TTC549 (cell line): ENCODE data around the gene AKR1B15.
"Not testable (repeated sequence)": the region's sequence is repeated elsewhere in the genome, so short reads cannot be mapped to it uniquely, and the experiment has no call there.

Source experiments
- FAIRE-seq: peaks from 2 replicates; lab custom pipeline; 2012; peaks lifted over from hg19 to GRCh38; lab: Jason Lieb, UNC

Gene AKR1B15

DNA sequence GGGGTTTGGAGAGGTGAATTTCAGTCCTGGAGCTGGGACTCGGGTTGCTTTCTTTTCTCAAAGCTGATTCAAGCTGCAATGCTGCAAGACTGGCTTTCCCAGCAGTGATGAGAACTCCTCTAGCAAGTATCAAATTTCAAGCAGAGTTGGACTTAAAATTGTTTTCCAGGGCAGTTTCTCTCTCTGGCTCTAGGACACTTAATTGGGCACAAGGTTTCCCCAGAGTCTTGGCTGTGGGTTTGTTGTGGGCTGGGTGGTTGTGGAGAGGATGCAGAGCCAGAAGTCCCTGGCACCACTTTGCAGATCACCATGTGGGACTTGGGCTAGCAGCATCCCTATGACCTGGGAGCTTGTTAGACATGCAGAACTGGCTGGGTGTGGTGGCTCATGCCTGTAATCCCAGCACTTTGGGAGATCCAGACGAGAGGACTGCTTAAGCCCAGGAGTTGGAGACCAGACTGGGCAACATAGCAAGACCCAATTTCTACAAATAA is 16.8 kb downstream of the AKR1B15 start:
- FAIRE-seq: no peak

- FAIRE-seq: no peak
These were observed 18.5 kb downstream of the AKR1B15 start for GRCh38 chr7:134567368-134567767.

DNA sequence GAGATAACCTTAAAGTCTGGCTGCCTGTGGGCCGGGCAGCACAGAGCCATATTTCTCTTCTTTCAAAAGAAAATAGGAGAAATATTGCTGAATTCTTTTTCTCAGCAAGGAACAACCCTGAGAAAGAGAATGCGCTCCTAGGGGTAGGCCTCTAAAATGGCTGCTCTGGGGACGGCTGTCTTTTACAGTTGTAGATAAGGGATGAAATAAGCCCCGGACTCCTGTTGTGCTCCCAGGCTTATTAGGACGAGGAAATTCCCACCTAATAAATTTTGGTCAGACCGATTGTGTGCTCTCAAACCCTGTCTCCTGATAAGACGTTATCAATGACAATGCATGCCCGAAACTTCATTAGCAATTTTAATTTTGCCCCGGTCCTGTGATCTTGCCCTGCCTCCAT is 21.1 kb downstream of the AKR1B15 start:
- FAIRE-seq: not testable (repeated sequence)

- no peak for FAIRE-seq
These were observed 22.2 kb downstream of the AKR1B15 start for GRCh38 chr7:134571101-134571500.

DNA sequence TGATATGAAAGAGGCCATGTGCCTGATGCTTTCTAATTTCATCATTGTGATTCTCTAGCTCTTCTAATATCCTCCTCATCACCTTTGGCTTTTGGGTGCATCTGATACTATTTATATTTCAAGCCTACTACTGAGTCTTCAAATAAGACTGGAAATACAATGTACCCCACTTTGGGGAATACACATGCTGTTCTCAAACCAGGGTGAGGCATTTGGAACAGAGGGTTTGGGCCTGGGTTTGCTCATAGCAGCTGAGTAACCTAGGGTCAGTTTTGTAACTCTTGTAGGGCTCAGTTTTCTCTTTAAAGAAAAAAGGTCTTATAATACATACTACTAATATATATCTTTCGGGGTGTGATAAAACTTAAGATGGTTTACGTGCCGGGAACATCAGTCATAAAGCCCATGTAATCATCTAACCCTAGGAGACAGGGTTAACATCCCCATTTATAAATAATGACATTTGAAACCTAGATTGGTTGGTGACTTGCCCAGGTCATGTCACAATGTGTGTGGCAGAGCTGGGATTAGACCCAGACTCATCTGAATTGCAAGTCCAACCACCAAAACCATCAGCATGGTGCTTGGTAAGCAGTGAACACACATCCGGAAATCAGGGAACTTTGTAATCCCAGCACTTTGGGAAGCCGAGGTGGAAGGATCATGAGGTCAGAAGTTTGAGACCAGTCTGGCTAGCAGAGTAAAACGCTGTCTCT is 23.0 kb downstream of the AKR1B15 start:
- no peak for FAIRE-seq

- FAIRE-seq: no peak
These were observed 25.4 kb downstream of the AKR1B15 start for GRCh38 chr7:134574322-134574721.

- no peak for FAIRE-seq
These were observed 35.4 kb downstream of the AKR1B15 start for GRCh38 chr7:134584290-134584689.

- no peak for FAIRE-seq
These were observed 37.0 kb downstream of the AKR1B15 start for GRCh38 chr7:134585897-134586296.

- no peak for FAIRE-seq
These were observed 38.8 kb downstream of the AKR1B15 start for GRCh38 chr7:134587750-134588149.

DNA sequence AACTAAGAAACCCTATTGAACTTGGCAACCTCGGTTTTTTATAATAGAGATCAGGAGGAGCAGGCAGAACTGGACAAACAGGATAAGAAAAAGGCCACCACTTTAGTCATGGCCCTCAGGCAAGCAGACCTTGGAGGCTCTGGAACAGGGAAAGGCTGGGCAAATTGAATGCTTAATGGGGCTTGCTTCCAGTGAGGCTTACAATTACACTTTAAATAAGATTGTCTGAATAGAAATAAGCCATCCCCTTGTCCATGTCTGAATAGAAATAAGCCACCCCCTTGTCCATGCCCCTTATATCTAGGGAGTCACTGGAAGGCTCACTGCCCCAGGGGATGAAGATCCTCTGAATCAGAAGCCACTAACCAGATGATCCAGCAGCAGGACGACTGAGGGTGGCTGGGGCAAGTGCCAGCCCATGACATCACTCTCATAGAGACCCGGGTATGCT is 40.6 kb downstream of the AKR1B15 start:
- no peak for FAIRE-seq

GRCh38 chr7:134593530-134594392 is 44.9 kb downstream of the AKR1B15 start:
- FAIRE-seq: no peak

GRCh38 chr7:134594877-134595276 is 46.0 kb downstream of the AKR1B15 start:
- no peak for FAIRE-seq

GRCh38 chr7:134599371-134599770 is 50.5 kb downstream of the AKR1B15 start:
- FAIRE-seq: no peak

DNA sequence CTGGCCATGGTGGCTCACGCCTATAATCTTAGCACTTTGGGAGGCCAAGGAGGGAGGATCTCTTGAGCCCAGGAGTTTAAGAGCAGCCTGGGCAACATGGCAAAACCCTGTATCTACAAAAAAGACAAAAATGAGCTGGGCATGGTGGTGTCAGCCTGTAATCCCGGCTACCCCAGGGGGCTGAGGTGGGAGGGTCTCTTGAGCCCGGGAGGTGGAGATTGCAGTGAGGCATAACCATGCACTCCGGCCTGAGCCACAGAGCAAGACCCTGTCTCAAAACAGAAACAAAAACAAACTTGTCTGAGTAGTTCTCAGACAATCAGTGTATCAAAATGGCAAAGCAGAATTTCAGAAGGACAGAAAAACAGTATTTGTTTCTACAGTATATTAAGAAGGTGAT is 52.5 kb downstream of the AKR1B15 start:
- FAIRE-seq: no peak

GRCh38 chr7:134602881-134603451 is 54.1 kb downstream of the AKR1B15 start:
- FAIRE-seq: no peak

- no peak for FAIRE-seq
These were observed 57.3 kb downstream of the AKR1B15 start for GRCh38 chr7:134605978-134606923.

GRCh38 chr7:134611611-134612151 is 62.8 kb downstream of the AKR1B15 start:
- FAIRE-seq: no peak

- no peak for FAIRE-seq
These were observed 63.3 kb downstream of the AKR1B15 start for GRCh38 chr7:134612197-134612596.

DNA sequence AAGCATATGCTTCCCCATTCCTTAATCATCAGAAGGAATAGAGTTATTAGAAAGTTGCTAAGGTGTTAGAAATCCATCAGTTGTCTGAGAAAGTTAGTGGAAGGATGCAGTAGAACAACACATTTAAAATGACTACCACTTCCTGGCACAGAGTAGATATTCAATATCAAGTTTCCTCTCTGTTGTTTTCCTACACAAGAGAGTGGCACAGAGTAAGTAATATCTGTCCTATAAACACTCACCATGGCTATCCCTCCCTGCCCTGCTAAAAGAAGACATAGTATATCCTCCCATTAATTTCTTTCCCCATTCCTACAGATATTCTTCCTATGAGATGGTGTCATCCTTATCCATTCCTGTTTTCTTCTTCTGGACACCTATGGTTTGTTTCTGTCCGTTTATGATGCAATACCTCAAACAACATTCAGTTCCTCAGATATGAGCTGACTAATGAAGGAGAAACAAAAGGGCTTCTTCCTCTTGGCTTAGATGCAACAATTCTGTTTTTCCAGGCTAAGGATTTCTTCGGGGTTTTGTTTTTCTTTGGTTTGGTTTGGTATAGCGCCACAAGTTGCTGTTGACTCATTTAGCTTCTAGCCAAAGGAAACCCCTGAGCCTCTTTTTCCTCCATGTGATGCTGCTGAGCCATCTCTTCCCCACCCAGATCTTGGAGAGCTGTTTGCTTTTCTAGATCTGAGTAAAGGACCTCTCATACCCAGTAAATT is 64.9 kb downstream of the AKR1B15 start:
- FAIRE-seq: no peak

DNA sequence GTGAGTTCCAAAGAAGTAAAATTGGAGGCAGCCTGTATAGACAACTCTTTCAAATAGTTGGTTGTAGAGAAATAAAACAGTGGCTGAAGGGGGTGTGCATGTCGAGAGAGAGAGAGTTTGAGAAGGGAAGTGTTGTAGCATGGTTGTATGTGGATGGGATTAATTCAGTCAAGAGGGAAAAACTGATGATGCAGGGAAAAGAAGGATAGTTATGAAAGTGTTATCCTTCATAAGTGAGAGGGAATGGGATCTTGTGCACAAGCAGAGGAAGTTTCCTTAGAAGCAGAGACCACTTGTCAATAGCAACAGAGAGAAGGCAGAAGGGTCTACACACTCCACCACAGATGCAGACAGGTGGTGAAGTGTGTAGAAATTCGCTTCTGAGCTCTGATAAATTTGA is 67.7 kb downstream of the AKR1B15 start:
- no peak for FAIRE-seq
